Measurements from ENCODE around the gene KCNJ6.

GRCh38 chr21:37565530-37566223 lies 350.6 kb downstream of the KCNJ6 start:
- no peak for TF ChIP-seq CTCF (IDR thresholded peaks at IDR 0.05; ENCODE audit: low read length)
- no peak for TF ChIP-seq EZH2 (IDR thresholded peaks at IDR 0.05; ENCODE audit: borderline replicate concordance, low read length)
